Measurements from ENCODE around the gene FCRL1. TPM values are rescaled to one million over a fixed set of nuclear protein-coding genes. Genes with fewer than 3 reads are reported as not detected.

The FCRL1 gene
- total and polyA plus RNA-seq, 2 of the 8 experiments (the other 6 are each of a cell fraction or from before 2014, with no cell fraction given): not detected

DNA sequence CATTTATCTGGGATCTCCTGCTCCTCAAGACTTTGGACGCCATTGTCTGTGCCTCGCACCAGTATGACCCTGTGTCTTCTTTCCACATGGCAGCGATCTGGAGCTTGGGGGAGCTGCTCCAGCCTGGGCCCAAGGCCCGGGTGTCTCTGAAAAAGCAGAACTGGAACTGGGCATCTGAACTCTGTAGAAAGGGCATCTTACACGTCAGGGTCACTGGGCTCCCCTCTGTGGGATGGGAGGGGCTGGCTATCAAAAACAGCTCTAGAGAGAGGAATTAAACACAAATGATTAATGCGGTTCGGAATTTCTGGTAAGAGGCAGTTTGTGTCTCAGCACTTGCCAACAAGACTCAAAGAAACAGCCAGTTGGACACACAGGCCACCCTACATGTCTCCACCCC lies 16.1 kb downstream of the FCRL1 start (continued):
- TF ChIP-seq, protein P1, sequence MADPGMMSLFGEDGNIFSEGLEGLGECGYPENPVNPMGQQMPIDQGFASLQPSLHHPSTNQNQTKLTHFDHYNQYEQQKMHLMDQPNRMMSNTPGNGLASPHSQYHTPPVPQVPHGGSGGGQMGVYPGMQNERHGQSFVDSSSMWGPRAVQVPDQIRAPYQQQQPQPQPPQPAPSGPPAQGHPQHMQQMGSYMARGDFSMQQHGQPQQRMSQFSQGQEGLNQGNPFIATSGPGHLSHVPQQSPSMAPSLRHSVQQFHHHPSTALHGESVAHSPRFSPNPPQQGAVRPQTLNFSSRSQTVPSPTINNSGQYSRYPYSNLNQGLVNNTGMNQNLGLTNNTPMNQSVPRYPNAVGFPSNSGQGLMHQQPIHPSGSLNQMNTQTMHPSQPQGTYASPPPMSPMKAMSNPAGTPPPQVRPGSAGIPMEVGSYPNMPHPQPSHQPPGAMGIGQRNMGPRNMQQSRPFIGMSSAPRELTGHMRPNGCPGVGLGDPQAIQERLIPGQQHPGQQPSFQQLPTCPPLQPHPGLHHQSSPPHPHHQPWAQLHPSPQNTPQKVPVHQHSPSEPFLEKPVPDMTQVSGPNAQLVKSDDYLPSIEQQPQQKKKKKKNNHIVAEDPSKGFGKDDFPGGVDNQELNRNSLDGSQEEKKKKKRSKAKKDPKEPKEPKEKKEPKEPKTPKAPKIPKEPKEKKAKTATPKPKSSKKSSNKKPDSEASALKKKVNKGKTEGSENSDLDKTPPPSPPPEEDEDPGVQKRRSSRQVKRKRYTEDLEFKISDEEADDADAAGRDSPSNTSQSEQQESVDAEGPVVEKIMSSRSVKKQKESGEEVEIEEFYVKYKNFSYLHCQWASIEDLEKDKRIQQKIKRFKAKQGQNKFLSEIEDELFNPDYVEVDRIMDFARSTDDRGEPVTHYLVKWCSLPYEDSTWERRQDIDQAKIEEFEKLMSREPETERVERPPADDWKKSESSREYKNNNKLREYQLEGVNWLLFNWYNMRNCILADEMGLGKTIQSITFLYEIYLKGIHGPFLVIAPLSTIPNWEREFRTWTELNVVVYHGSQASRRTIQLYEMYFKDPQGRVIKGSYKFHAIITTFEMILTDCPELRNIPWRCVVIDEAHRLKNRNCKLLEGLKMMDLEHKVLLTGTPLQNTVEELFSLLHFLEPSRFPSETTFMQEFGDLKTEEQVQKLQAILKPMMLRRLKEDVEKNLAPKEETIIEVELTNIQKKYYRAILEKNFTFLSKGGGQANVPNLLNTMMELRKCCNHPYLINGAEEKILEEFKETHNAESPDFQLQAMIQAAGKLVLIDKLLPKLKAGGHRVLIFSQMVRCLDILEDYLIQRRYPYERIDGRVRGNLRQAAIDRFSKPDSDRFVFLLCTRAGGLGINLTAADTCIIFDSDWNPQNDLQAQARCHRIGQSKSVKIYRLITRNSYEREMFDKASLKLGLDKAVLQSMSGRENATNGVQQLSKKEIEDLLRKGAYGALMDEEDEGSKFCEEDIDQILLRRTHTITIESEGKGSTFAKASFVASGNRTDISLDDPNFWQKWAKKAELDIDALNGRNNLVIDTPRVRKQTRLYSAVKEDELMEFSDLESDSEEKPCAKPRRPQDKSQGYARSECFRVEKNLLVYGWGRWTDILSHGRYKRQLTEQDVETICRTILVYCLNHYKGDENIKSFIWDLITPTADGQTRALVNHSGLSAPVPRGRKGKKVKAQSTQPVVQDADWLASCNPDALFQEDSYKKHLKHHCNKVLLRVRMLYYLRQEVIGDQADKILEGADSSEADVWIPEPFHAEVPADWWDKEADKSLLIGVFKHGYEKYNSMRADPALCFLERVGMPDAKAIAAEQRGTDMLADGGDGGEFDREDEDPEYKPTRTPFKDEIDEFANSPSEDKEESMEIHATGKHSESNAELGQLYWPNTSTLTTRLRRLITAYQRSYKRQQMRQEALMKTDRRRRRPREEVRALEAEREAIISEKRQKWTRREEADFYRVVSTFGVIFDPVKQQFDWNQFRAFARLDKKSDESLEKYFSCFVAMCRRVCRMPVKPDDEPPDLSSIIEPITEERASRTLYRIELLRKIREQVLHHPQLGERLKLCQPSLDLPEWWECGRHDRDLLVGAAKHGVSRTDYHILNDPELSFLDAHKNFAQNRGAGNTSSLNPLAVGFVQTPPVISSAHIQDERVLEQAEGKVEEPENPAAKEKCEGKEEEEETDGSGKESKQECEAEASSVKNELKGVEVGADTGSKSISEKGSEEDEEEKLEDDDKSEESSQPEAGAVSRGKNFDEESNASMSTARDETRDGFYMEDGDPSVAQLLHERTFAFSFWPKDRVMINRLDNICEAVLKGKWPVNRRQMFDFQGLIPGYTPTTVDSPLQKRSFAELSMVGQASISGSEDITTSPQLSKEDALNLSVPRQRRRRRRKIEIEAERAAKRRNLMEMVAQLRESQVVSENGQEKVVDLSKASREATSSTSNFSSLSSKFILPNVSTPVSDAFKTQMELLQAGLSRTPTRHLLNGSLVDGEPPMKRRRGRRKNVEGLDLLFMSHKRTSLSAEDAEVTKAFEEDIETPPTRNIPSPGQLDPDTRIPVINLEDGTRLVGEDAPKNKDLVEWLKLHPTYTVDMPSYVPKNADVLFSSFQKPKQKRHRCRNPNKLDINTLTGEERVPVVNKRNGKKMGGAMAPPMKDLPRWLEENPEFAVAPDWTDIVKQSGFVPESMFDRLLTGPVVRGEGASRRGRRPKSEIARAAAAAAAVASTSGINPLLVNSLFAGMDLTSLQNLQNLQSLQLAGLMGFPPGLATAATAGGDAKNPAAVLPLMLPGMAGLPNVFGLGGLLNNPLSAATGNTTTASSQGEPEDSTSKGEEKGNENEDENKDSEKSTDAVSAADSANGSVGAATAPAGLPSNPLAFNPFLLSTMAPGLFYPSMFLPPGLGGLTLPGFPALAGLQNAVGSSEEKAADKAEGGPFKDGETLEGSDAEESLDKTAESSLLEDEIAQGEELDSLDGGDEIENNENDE (IDR thresholded peaks at IDR 0.05; ENCODE audit: insufficient replicate concordance, low read length): no peak
- TF ChIP-seq GABPA (IDR thresholded peaks at IDR 0.05; ENCODE audit: borderline replicate concordance, insufficient read depth, low read length) (no peak), CREB1 (IDR thresholded peaks at IDR 0.05) (no peak), MAX (IDR thresholded peaks at IDR 0.05) (no peak), JUND (IDR thresholded peaks at IDR 0.05; ENCODE audit: low read length) (no peak)
- TF ChIP-seq, protein P2, sequence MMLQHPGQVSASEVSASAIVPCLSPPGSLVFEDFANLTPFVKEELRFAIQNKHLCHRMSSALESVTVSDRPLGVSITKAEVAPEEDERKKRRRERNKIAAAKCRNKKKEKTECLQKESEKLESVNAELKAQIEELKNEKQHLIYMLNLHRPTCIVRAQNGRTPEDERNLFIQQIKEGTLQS (IDR thresholded peaks at IDR 0.05; ENCODE audit: insufficient read depth, low read depth, low read length): no peak

All from H1 (cell line).